Stomach (tissue), 9 donors: ENCODE data around the gene PAK5. TPM values are rescaled to one million over a fixed set of nuclear protein-coding genes. Genes with fewer than 3 reads are reported as not detected.

Experiments used
- DNase-seq, 2 donors: peaks; one replicate each; pipeline versions ENCODE4 v3.0.0 to v3.0.0-alpha.2; 2013 to 2019
- H3K27ac ChIP-seq, 5 donors: fragments of 200-600 bp in 4 of 5; sonication (generic) in 4 of 5; one replicate each; pipeline ENCODE4 v1.5.1; 2013 to 2019; ENCODE audit warnings: mild to moderate bottlenecking in 1 of 5, moderate library complexity in 1 of 5
- H3K27me3 ChIP-seq, 3 donors: fragments of 200-600 bp; sonication (generic); one replicate each; pipeline ENCODE4 v1.5.1; 2017 to 2019; ENCODE audit warnings: mixed run types in 1 of 3
- H3K36me3 ChIP-seq, 4 donors: fragments of 200-600 bp; sonication (generic); 1 replicate in 3 of 4; 2 replicates in 1 of 4; pipeline ENCODE4 v1.5.1; 2016 to 2019
- H3K4me1 ChIP-seq, 4 donors: fragments of 200-600 bp; sonication (generic); one replicate each; pipeline ENCODE4 v1.5.1; 2016 to 2019
- H3K4me3 ChIP-seq, 4 donors: fragments of 200-600 bp; sonication (generic) in 3 of 4; one replicate each; pipeline ENCODE4 v1.5.1; 2016 to 2019; ENCODE audit warnings: mild to moderate bottlenecking in 1 of 4
- H3K9me3 ChIP-seq, 4 donors: fragments of 200-600 bp; sonication (generic); one replicate each; pipeline ENCODE4 v1.5.1; 2016 to 2019
- CTCF ChIP-seq, 7 experiments: fragments of 450-650 bp in 4 of 7; fragments of 200-600 bp in 3 of 7; sonication (generic) in 3 of 7; IDR thresholded peaks; one replicate each; pipeline ENCODE4 v1.5.1; 2016 to 2019; ENCODE audit warnings: antibody characterized with exemption in 7 of 7, control low read depth in 2 of 7, mild to moderate bottlenecking in 1 of 7
- EP300 ChIP-seq: sonication (generic); formaldehyde crosslinking; IDR thresholded peaks from one replicate; pipeline ENCODE4 v1.6.1; 2017; ENCODE audit warnings: antibody characterized with exemption
- POLR2A ChIP-seq, 4 donors: fragments of 450-650 bp; IDR thresholded peaks; one replicate each; pipeline ENCODE4 v1.6.1; 2016; ENCODE audit warnings: antibody characterized with exemption in 4 of 4, control low read depth in 2 of 4, mild to moderate bottlenecking in 1 of 4, moderate library complexity in 1 of 4
- POLR2AphosphoS5 ChIP-seq, 3 donors: sonication (generic); formaldehyde crosslinking; IDR thresholded peaks; one replicate each; pipeline ENCODE4 v1.6.1; 2016; ENCODE audit warnings: antibody characterized with exemption in 3 of 3
- WGBS, 5 donors: extraction: QIAGEN DNeasy Blood & Tissue Kit in 3 of 5; methylation state at CpG; one replicate each; pipeline versions ENCODE4 v1.1.5 to v1.1.7; 2013 to 2018; 5-methylcytosine and 5-hydroxymethylcytosine counted together
- intact Hi-C: fragments of 100-400 bp; cut with DNase I; formaldehyde crosslinking; loops from one replicate; pipeline ENCODE4 v1.15.1; 2023; ENCODE audit warnings: low total_unique reads
- polyA plus RNA-seq, 3 donors: library from polyadenylated mRNA; stranded (reverse); fragments of 200-250 nt; gene quantifications; one replicate each; pipeline ENCODE4 v1.2.3, GENCODE V29; 2013
- total RNA-seq, 5 donors: library from RNA; depleted of rRNA; stranded (reverse); fragments of >200 nt; gene quantifications; one replicate each; pipeline versions ENCODE4 v1.1.0 to v1.2.3, GENCODE V29; 2014 to 2016
- donor health status: healthy with polysubstance abuse.
- donor health status: Bipolar disorder and iron deficiency.
- donor health status: healthy.

Gene PAK5
- total and polyA plus RNA-seq, 8 donors: under 0.01 to 0.92 (median 0.35) TPM; not detected in 3

GRCh38 chr20:9608639-9609340 is 230.1 kb downstream of the PAK5 start:
- no peak for DNase-seq
- WGBS, 5 donors: 90 to 94% (median 92%) methylated on average over 5 of the region's 5 CpGs
- H3K4me3 ChIP-seq: no peak overlapping the region
- intact Hi-C loops: no loop called here
- H3K27me3 ChIP-seq: no peaks in the 10 kb centered on the region
- no peaks in the 10 kb centered on the region for H3K36me3 ChIP-seq
- H3K9me3 ChIP-seq: no peaks in the 10 kb centered on the region
- no peak overlapping the region for H3K27ac ChIP-seq
- TF ChIP-seq CTCF (IDR thresholded peaks at IDR 0.05) (no peak), POLR2A (IDR thresholded peaks at IDR 0.05) (no peak), EP300 (no peak), POLR2AphosphoS5 (IDR thresholded peaks at IDR 0.05) (no peak)
- no peaks in the 10 kb centered on the region for H3K4me1 ChIP-seq

GRCh38 chr20:9602847-9603183 is 236.1 kb downstream of the PAK5 start:
- no peak for DNase-seq
- Histone ChIP-seq H3K4me1 (peaks cover 0 to 5% (median 0%) of the 10 kb centered on the region in 4 donors), H3K9me3 (no peaks in the 10 kb centered on the region), H3K27me3 (no peaks in the 10 kb centered on the region), H3K4me3 (no peak overlapping the region), H3K27ac (no peak overlapping the region), H3K36me3 (no peaks in the 10 kb centered on the region)
- intact Hi-C loops: no loop called here
- TF ChIP-seq POLR2A (IDR thresholded peaks at IDR 0.05): no peak
- TF ChIP-seq CTCF (IDR thresholded peaks at IDR 0.05): no peak
- TF ChIP-seq EP300: no peak
- no peak for TF ChIP-seq POLR2AphosphoS5 (IDR thresholded peaks at IDR 0.05)
- 51 to 66% (median 63%) methylated on average over 4 of the region's 4 CpGs for WGBS, 5 donors

- intact Hi-C loops: no loop called here
- Histone ChIP-seq H3K36me3 (no peaks in the 10 kb centered on the region), H3K4me1 (peaks cover 0 to 5% (median 0%) of the 10 kb centered on the region in 4 donors), H3K4me3 (no peak overlapping the region), H3K9me3 (no peaks in the 10 kb centered on the region), H3K27me3 (no peaks in the 10 kb centered on the region), H3K27ac (no peak overlapping the region)
- TF ChIP-seq POLR2AphosphoS5 (IDR thresholded peaks at IDR 0.05): no peak
- WGBS, 5 donors: 12 to 22% (median 15%) methylated on average over 1 of the region's 1 CpG
- DNase-seq: no peak
Observed at GRCh38 chr20:9600562-9600961, 238.3 kb downstream of the PAK5 start.

GRCh38 chr20:9597547-9597946 is 241.3 kb downstream of the PAK5 start:
- no peak overlapping the region for H3K4me3 ChIP-seq
- H3K36me3 ChIP-seq: no peaks in the 10 kb centered on the region
- H3K9me3 ChIP-seq: no peaks in the 10 kb centered on the region
- no peaks in the 10 kb centered on the region for H3K27me3 ChIP-seq
- no peak overlapping the region for H3K27ac ChIP-seq
- peaks cover 0 to 6% (median 4%) of the 10 kb centered on the region in 4 donors for H3K4me1 ChIP-seq
- no peak for TF ChIP-seq CTCF (IDR thresholded peaks at IDR 0.05)
- TF ChIP-seq POLR2A (IDR thresholded peaks at IDR 0.05): no peak
- no peak for TF ChIP-seq EP300
- no peak for TF ChIP-seq POLR2AphosphoS5 (IDR thresholded peaks at IDR 0.05)
- 77 to 88% (median 86%) methylated on average over 4 of the region's 4 CpGs for WGBS, 5 donors
- no peak for DNase-seq
- intact Hi-C loops: no loop called here

GRCh38 chr20:9595763-9596162 is 243.1 kb downstream of the PAK5 start:
- Histone ChIP-seq H3K36me3 (no peaks in the 10 kb centered on the region), H3K27me3 (no peaks in the 10 kb centered on the region), H3K27ac (no peak overlapping the region), H3K9me3 (no peaks in the 10 kb centered on the region), H3K4me3 (no peak overlapping the region), H3K4me1 (peaks cover under 1 to 6% (median 4%) of the 10 kb centered on the region in 4 donors)
- no peak for TF ChIP-seq POLR2A (IDR thresholded peaks at IDR 0.05)
- TF ChIP-seq EP300: no peak
- TF ChIP-seq CTCF (IDR thresholded peaks at IDR 0.05): no peak
- TF ChIP-seq POLR2AphosphoS5 (IDR thresholded peaks at IDR 0.05): no peak
- WGBS, 5 donors: 43 to 69% (median 56%) methylated on average over 1 of the region's 1 CpG
- no peak for DNase-seq
- intact Hi-C loops: no loop called here
